H1 (cell line): Measurements from ENCODE around the gene DHRS12. TPM values are rescaled to one million over a fixed set of nuclear protein-coding genes. Genes with fewer than 3 reads are reported as not detected.

Experiments
- CTCF ChIA-PET: fragments of 300-600 bp; sonication (Branson Sonifier 250); formaldehyde crosslinking; loops from one replicate; lab custom pipeline; 2021; ENCODE audit not compliant: partially characterized antibody; lab: Charles Lee
- POLR2A ChIA-PET: fragments of 300-600 bp; sonication (Branson Sonifier 250); formaldehyde crosslinking; loops from one replicate; lab custom pipeline; 2021; ENCODE audit warnings: inconsistent platforms; ENCODE audit not compliant: partially characterized antibody; lab: Charles Lee
- DNase-seq, 2 experiments: peaks; one replicate each; pipeline versions ENCODE4 v3.0.0 to v3.0.0-alpha.2; 2010 to 2022; ENCODE audit warnings: low spot score in 2 of 2, low read depth in 1 of 2, mixed read lengths in 1 of 2
- FAIRE-seq: peaks from 2 replicates; lab custom pipeline; 2011; peaks lifted over from hg19 to GRCh38; lab: Jason Lieb, UNC
- H2AFZ ChIP-seq: 2 replicates; pipeline ENCODE4 v1.8.1; 2012; ENCODE audit warnings: low read length, inconsistent platforms
- H2AK5ac ChIP-seq: 2 replicates; pipeline ENCODE4 v1.6.1; 2013; ENCODE audit warnings: low read depth, low read length
- H2BK120ac ChIP-seq: replicated peaks from 2 replicates; pipeline ENCODE3; 2013; ENCODE audit warnings: low read depth, low read length, inconsistent platforms
- H2BK12ac ChIP-seq: 2 replicates; pipeline ENCODE4 v1.6.1; 2013; ENCODE audit warnings: low read depth, low read length
- H2BK15ac ChIP-seq: 2 replicates; pipeline ENCODE4 v1.6.1; 2013; ENCODE audit warnings: low read length
- H2BK20ac ChIP-seq: 2 replicates; pipeline ENCODE4 v1.6.1; 2013; ENCODE audit warnings: low read length
- H2BK5ac ChIP-seq: 2 replicates; pipeline ENCODE4 v1.6.1; 2013; ENCODE audit warnings: low read depth, low read length
- H3K14ac ChIP-seq: 2 replicates; pipeline ENCODE4 v1.6.1; 2013; ENCODE audit warnings: inconsistent platforms; ENCODE audit not compliant: insufficient read length
- H3K18ac ChIP-seq: 2 replicates; pipeline ENCODE4 v1.6.1; 2013; ENCODE audit warnings: low read length; ENCODE audit errors: extremely low read depth
- H3K23ac ChIP-seq: 2 replicates; pipeline ENCODE4 v1.6.1; 2013; ENCODE audit warnings: inconsistent platforms; ENCODE audit not compliant: insufficient read length
- H3K23me2 ChIP-seq: 2 replicates; pipeline ENCODE4 v1.6.1; 2013; ENCODE audit warnings: low read depth, low read length
- H3K27ac ChIP-seq: 2 replicates; pipeline ENCODE4 v1.6.1; 2011; ENCODE audit warnings: low read depth, low read length, inconsistent platforms
- H3K27me3 ChIP-seq, 4 experiments: replicated peaks in 1 of 4; 1 replicate in 1 of 4; 2 replicates in 3 of 4; pipeline versions ENCODE4 v1.6.1 to v1.8.1; 2011 to 2013; ENCODE audit warnings: low read length in 3 of 4, mild to moderate bottlenecking in 3 of 4, inconsistent platforms in 2 of 4, mixed read lengths in 2 of 4, moderate library complexity in 1 of 4; ENCODE audit not compliant: control insufficient read depth in 3 of 4, insufficient read depth in 3 of 4; ENCODE audit errors: extremely low read depth in 1 of 4
- H3K36me3 ChIP-seq, 4 experiments: 2 replicates each; pipeline versions ENCODE4 v1.6.1 to v1.8.1; 2011 to 2013; ENCODE audit warnings: mild to moderate bottlenecking in 4 of 4, low read length in 3 of 4, moderate library complexity in 2 of 4, control low read depth in 1 of 4, inconsistent platforms in 1 of 4; ENCODE audit not compliant: insufficient read depth in 4 of 4, control insufficient read depth in 2 of 4
- H3K4ac ChIP-seq: replicated peaks from 2 replicates; pipeline ENCODE3; 2013; ENCODE audit warnings: low read length, low read depth, mixed read lengths, inconsistent platforms; ENCODE audit not compliant: insufficient read length
- H3K4me1 ChIP-seq, 4 experiments: replicated peaks in 1 of 4; 1 replicate in 1 of 4; 2 replicates in 3 of 4; pipeline versions ENCODE4 v1.6.1 to v1.8.1; 2011 to 2013; ENCODE audit warnings: low read length in 3 of 4, inconsistent platforms in 2 of 4, mixed read lengths in 1 of 4; ENCODE audit not compliant: insufficient read depth in 4 of 4, control insufficient read depth in 3 of 4
- H3K4me2 ChIP-seq, 2 experiments: 2 replicates each; pipeline versions ENCODE4 v1.6.1 to v1.8.1; 2011 to 2013; ENCODE audit warnings: low read depth in 2 of 2, low read length in 2 of 2, control low read depth in 1 of 2, inconsistent platforms in 1 of 2, mild to moderate bottlenecking in 1 of 2; ENCODE audit not compliant: insufficient read depth in 1 of 2
- H3K4me3 ChIP-seq, 4 experiments: fragments of 200-600, 300-600 bp in 1 of 4; sonication (generic), shearing (Covaris generic), sonication (Bioruptor Twin) in 1 of 4; 2 replicates each; pipeline versions ENCODE4 v1.5.1 to v1.8.1; 2011 to 2016; ENCODE audit warnings: low read length in 4 of 4, low read depth in 3 of 4, control low read depth in 2 of 4, inconsistent platforms in 2 of 4, mild to moderate bottlenecking in 2 of 4, mixed read lengths in 1 of 4, moderate library complexity in 1 of 4; ENCODE audit not compliant: insufficient read depth in 2 of 4; ENCODE audit errors: extremely low read depth in 1 of 4
- H3K56ac ChIP-seq: replicated peaks from 2 replicates; pipeline ENCODE3; 2013; ENCODE audit warnings: low read depth, mild to moderate bottlenecking, mixed read lengths, low read length, inconsistent platforms; ENCODE audit not compliant: insufficient read length
- H3K79me1 ChIP-seq: 2 replicates; pipeline ENCODE4 v1.6.1; 2013; ENCODE audit warnings: low read depth, low read length, control low read depth
- H3K79me2 ChIP-seq, 2 experiments: 2 replicates each; pipeline versions ENCODE4 v1.6.1 to v1.8.1; 2012 to 2013; ENCODE audit warnings: low read length in 2 of 2, mild to moderate bottlenecking in 2 of 2, inconsistent platforms in 1 of 2; ENCODE audit not compliant: insufficient read depth in 2 of 2, control insufficient read depth in 1 of 2
- H3K9ac ChIP-seq, 4 experiments: replicated peaks in 1 of 4; 1 replicate in 1 of 4; 2 replicates in 3 of 4; pipeline versions ENCODE4 v1.6.1 to v1.8.1; 2011 to 2013; ENCODE audit warnings: low read depth in 3 of 4, low read length in 3 of 4, control low read depth in 2 of 4, mild to moderate bottlenecking in 2 of 4, moderate library complexity in 2 of 4, inconsistent platforms in 1 of 4; ENCODE audit errors: extremely low read depth in 1 of 4
- H3K9me3 ChIP-seq, 2 experiments: 2 replicates each; pipeline versions ENCODE4 v1.6.1 to v1.8.1; 2012 to 2013; ENCODE audit warnings: mild to moderate bottlenecking in 2 of 2, moderate library complexity in 2 of 2, control low read depth in 1 of 2, inconsistent platforms in 1 of 2, low read depth in 1 of 2, low read length in 1 of 2, mixed read lengths in 1 of 2; ENCODE audit not compliant: insufficient read depth in 2 of 2
- H4K20me1 ChIP-seq, 2 experiments: replicated peaks in 1 of 2; 2 replicates each; pipeline versions ENCODE3 to v1.8.1; 2011 to 2013; ENCODE audit warnings: inconsistent platforms in 2 of 2, low read length in 2 of 2, mild to moderate bottlenecking in 1 of 2; ENCODE audit not compliant: insufficient read depth in 2 of 2, control insufficient read depth in 1 of 2
- H4K5ac ChIP-seq: 2 replicates; pipeline ENCODE4 v1.6.1; 2013; ENCODE audit warnings: low read length, low read depth, mixed read lengths, inconsistent platforms; ENCODE audit not compliant: insufficient read length
- H4K8ac ChIP-seq: 2 replicates; pipeline ENCODE4 v1.8.0; 2013; ENCODE audit warnings: mild to moderate bottlenecking, moderate library complexity, low read length, inconsistent platforms; ENCODE audit not compliant: insufficient read depth; ENCODE audit errors: extremely low read depth
- H4K91ac ChIP-seq: replicated peaks from 2 replicates; pipeline ENCODE3; 2013; ENCODE audit warnings: low read length, mixed read lengths, inconsistent platforms; ENCODE audit not compliant: insufficient read length
- BACH1 ChIP-seq: IDR thresholded peaks from 2 replicates; pipeline ENCODE4 v1.6.1; 2012; ENCODE audit warnings: low read length, improper control_type of control experiment
- BCL11A ChIP-seq, 2 experiments: IDR thresholded peaks; one replicate each; pipeline ENCODE4 v1.6.1; 2011; ENCODE audit warnings: low read depth in 2 of 2, low read length in 2 of 2, mild to moderate bottlenecking in 2 of 2
- CBX5 ChIP-seq: fragments of 300-800, 300-1000 bp; sonication (generic); IDR thresholded peaks from 2 replicates; pipeline ENCODE4 v1.7.1; 2016; ENCODE audit warnings: antibody characterized with exemption, low read length, low read depth
- CBX8 ChIP-seq: fragments of 300-800, 300-1000 bp; sonication (generic); IDR thresholded peaks from 2 replicates; pipeline ENCODE4 v1.7.1; 2016; ENCODE audit warnings: low read depth, low read length, borderline replicate concordance
- EGR1 ChIP-seq: IDR thresholded peaks from 2 replicates; pipeline ENCODE4 v1.6.1; 2011; ENCODE audit warnings: low read depth, low read length, borderline replicate concordance
- EP300 ChIP-seq, 2 experiments: IDR thresholded peaks; 1 replicate in 1 of 2; 2 replicates in 1 of 2; pipeline ENCODE4 v1.6.1; 2011 to 2012; ENCODE audit warnings: low read depth in 2 of 2, low read length in 2 of 2, mild to moderate bottlenecking in 2 of 2, borderline replicate concordance in 1 of 2, inconsistent platforms in 1 of 2, moderate library complexity in 1 of 2
- RNF2 ChIP-seq: fragments of 200-900, 300-1000 bp; sonication (generic); IDR thresholded peaks from 2 replicates; pipeline ENCODE4 v1.7.1; 2016; ENCODE audit warnings: borderline replicate concordance, low read depth, mild to moderate bottlenecking, antibody characterized with exemption, low read length; ENCODE audit not compliant: poor library complexity, severe bottlenecking; ENCODE audit errors: missing control alignments
- SIN3A ChIP-seq, 2 experiments: IDR thresholded peaks in 1 of 2; conservative IDR thresholded peaks in 1 of 2; 2 replicates each; pipeline ENCODE4 v1.6.1; 2011 to 2012; ENCODE audit warnings: low read length in 2 of 2, improper control_type of control experiment in 1 of 2, low read depth in 1 of 2, mild to moderate bottlenecking in 1 of 2
- SIRT6 ChIP-seq: IDR thresholded peaks from one replicate; pipeline ENCODE4 v1.7.1; 2012; ENCODE audit warnings: low read length, inconsistent platforms
- SP4 ChIP-seq: IDR thresholded peaks from 2 replicates; pipeline ENCODE4 v1.6.1; 2012; ENCODE audit warnings: low read length, inconsistent platforms
- TCF12 ChIP-seq: IDR thresholded peaks from 2 replicates; pipeline ENCODE4 v1.6.1; 2011; ENCODE audit warnings: low read depth, mild to moderate bottlenecking, low read length
- USF2 ChIP-seq: IDR thresholded peaks from 2 replicates; pipeline ENCODE4 v1.6.1; 2011; ENCODE audit warnings: low read length, improper control_type of control experiment
- WGBS, 2 experiments: shearing (Covaris generic) in 1 of 2; methylation state at CpG; one replicate each; pipeline versions ENCODE4 v1.1.6 to v1.1.7; 2013 to 2015; ENCODE audit warnings: low lambda C conversion rate in 2 of 2, mixed read lengths in 2 of 2, inconsistent platforms in 1 of 2, low coverage in 1 of 2, missing lambda C conversion rate in 1 of 2; ENCODE audit not compliant: insufficient replicate concordance in 2 of 2, insufficient coverage in 1 of 2, insufficient read length in 1 of 2; ENCODE audit errors: extremely low coverage in 1 of 2, missing lambda C conversion rate in 1 of 2; 5-methylcytosine and 5-hydroxymethylcytosine counted together
- polyA plus RNA-seq, 7 experiments: library from polyadenylated mRNA; depleted of rRNA in 3 of 7; stranded (reverse) in 5 of 7; unstranded in 2 of 7; fragments of >200 nt in 5 of 7; fragments of 200-250 nt in 2 of 7; gene quantifications; 1 replicate in 5 of 7; 2 replicates in 1 of 7; 4 replicates in 1 of 7; pipeline versions ENCODE4 v1.2.1 to v1.2.3, GENCODE V29; 2011 to 2013; ENCODE audit warnings: missing spikeins in 2 of 7, mixed read lengths in 2 of 7
- total RNA-seq: library from RNA; stranded (reverse); fragmentation: NEBNext Ultra II Directional; extraction: Animal tissue kit (Norgen Biotek cat#: 25700); gene quantifications from 2 replicates; pipeline ENCODE4 v1.2.1, GENCODE V29; 2021

The DHRS12 gene
- total and polyA plus RNA-seq, 2 of the 8 experiments (the other 6 are each of a cell fraction or from before 2014, with no cell fraction given), result 8.7 TPM

- no peaks in the 10 kb centered on the region for H3K36me3 ChIP-seq
- H3K4me2 ChIP-seq, result no peak overlapping the region
- H3K4me1 ChIP-seq, result no peaks in the 10 kb centered on the region; a peak in 1 of 7 replicates
- H2BK5ac ChIP-seq, result no peak overlapping the region
- no peak overlapping the region for H2BK12ac ChIP-seq
- H3K9me3 ChIP-seq, result no peaks in the 10 kb centered on the region
- no peak overlapping the region for H3K14ac ChIP-seq
- ChIA-PET POLR2A (interaction anchor here (1.2 kb wide), 1 partner anchor 97 kb away, joined by 3 read pairs; no protein-coding TSS in a partner anchor), CTCF (interaction anchor here (0.9 to 8.8 kb wide), 9 partner anchors 8 to 289 kb away, joined by 3 to 105 read pairs (median 5); no protein-coding TSS in a partner anchor)
- H4K5ac ChIP-seq, result no peak overlapping the region
- H3K79me1 ChIP-seq, result no peaks in the 10 kb centered on the region
- 88% methylated on average over 8 of the region's 8 CpGs; no CpG with 5 or more reads in 1 of the 2 experiments for WGBS, 2 experiments
- no peaks in the 10 kb centered on the region for H3K79me2 ChIP-seq
- FAIRE-seq, result no peak
- H2BK120ac ChIP-seq, result no peak overlapping the region
- H3K4me3 ChIP-seq, result no peak overlapping the region
- H3K56ac ChIP-seq, result no peak overlapping the region
- H2BK20ac ChIP-seq, result no peak overlapping the region
- no peaks in the 10 kb centered on the region for H3K23me2 ChIP-seq
- no peak overlapping the region for H4K91ac ChIP-seq
- H2AK5ac ChIP-seq, result no peak overlapping the region
- H3K18ac ChIP-seq, result no peak overlapping the region
- no peak overlapping the region for H3K23ac ChIP-seq
- no peak overlapping the region for H2AFZ ChIP-seq
- no peak overlapping the region for H2BK15ac ChIP-seq
- no peaks in the 10 kb centered on the region for H4K20me1 ChIP-seq
- no peak overlapping the region for H3K27ac ChIP-seq
- no peak overlapping the region for H3K4ac ChIP-seq
- no peak for DNase-seq
- no peaks in the 10 kb centered on the region for H3K27me3 ChIP-seq
- H3K9ac ChIP-seq, result no peak overlapping the region
- no peak overlapping the region for H4K8ac ChIP-seq
- TF ChIP-seq BACH1, result no peak
- no peak for TF ChIP-seq SIN3A (conservative IDR thresholded peaks at IDR 0.05 in 1 of 2, IDR thresholded peaks at IDR 0.05 in 1 of 2; ENCODE audit: low read depth in 1 of 2, low read length in 2 of 2)
- TF ChIP-seq EP300 (IDR thresholded peaks at IDR 0.05; ENCODE audit: borderline replicate concordance in 1 of 2, low read depth in 2 of 2, low read length in 2 of 2), result no peak
- no peak for TF ChIP-seq BCL11A (IDR thresholded peaks at IDR 0.05; ENCODE audit: low read depth in 2 of 2, low read length in 2 of 2)
- no peak for TF ChIP-seq TCF12
- TF ChIP-seq CBX8, result no peak
- TF ChIP-seq USF2, result no peak
- TF ChIP-seq SP4, result no peak
- TF ChIP-seq SIRT6, result no peak
- TF ChIP-seq RNF2, result no peak
- TF ChIP-seq CBX5, result no peak
- TF ChIP-seq EGR1, result no peak
These were observed 34.4 kb upstream of the DHRS12 start for GRCh38 chr13:51838240-51838846.
